Stimulated activated CD8-positive, alpha-beta memory T cell treated with anti-CD3 and anti-CD28 coated beads, Interleukin-4, amount 100 ng/mL, for 24 hours (primary cell): ENCODE data around the gene PFN1.
"Not testable (repeated sequence)": the region's sequence is repeated elsewhere in the genome, so short reads cannot be mapped to it uniquely, and the experiment has no call there.

Experiments
- DNase-seq: peaks from one replicate; pipeline ENCODE4 v3.0.0-alpha.2; 2020; ENCODE audit warnings: low read depth

PFN1 gene

DNA sequence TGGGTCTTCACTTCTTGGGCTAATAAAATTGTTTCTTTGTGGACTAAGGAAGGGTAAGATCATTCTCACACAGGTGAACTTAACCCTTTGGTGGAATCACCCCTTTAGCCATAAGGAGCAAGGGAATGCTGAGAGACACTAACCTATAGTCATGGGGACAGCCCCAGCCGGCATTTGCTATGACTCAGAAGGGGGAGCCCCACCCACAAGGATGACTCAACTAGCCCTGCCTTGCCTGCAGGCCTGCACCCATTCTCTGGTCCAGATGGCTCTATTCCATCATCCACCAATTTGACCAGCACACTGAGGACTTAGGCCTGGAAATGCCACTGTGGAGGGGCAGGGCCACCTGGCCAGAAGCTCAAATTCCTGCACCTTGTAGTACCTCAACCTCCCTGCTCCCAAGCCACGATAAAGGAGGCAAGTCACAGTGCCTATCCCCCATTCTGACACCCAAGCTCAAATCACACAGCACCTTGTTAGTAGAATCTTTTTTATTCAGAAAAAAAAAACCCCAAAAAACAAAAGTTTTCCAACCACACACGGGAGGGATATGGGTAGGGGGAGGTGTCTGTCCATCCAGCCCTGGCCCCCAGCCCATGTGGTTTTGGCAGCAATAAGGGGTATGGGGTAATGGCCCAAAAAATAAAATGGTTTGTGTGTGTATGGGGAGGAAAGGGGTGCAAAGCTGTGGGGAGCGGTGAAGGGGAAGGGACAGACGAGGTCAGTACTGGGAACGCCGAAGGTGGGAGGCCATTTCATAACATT, 3.0 kb downstream of the PFN1 start:
- peak; percentile 76 for DNase-seq

DNA sequence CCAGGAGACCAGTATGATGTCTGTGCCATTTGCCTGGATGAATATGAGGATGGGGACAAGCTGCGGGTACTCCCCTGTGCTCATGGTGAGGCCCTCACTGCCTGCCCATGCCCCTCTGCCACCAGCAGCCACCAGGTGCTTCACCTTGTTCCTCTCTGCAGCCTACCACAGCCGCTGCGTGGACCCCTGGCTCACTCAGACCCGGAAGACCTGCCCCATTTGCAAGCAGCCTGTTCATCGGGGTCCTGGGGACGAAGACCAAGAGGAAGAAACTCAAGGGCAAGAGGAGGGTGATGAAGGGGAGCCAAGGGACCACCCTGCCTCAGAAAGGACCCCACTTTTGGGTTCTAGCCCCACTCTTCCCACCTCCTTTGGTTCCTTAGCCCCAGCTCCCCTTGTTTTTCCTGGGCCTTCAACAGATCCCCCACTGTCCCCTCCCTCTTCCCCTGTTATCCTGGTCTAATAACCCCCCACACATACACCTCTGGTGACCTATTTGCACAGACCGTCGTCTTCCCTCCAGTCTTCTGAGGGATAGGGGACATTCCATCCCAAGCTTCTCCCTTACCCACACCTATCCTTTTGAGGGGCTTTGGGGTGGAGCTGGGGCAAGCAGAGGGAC, 3.7 kb downstream of the PFN1 start:
- no peak for DNase-seq

DNA sequence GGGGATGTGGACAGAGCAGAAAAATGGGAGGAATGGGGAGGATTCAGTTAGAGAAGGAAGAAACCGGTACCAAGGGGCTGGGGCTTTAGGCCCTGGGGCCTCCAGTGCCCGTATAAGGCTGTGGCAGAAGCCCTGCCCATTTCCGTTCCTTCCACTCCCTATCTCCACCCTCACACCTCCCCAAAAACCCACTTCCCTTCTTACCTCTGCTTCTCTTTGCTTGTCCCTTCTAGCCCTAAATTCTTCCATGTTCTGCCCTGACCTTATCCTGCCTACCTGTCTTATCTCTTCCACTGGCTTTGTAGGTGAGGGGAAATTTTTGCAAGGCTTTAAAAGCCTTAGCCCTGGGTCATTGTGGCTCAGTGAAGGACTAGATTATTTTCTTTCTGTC, 4.2 kb downstream of the PFN1 start:
- DNase-seq, result no peak

DNA sequence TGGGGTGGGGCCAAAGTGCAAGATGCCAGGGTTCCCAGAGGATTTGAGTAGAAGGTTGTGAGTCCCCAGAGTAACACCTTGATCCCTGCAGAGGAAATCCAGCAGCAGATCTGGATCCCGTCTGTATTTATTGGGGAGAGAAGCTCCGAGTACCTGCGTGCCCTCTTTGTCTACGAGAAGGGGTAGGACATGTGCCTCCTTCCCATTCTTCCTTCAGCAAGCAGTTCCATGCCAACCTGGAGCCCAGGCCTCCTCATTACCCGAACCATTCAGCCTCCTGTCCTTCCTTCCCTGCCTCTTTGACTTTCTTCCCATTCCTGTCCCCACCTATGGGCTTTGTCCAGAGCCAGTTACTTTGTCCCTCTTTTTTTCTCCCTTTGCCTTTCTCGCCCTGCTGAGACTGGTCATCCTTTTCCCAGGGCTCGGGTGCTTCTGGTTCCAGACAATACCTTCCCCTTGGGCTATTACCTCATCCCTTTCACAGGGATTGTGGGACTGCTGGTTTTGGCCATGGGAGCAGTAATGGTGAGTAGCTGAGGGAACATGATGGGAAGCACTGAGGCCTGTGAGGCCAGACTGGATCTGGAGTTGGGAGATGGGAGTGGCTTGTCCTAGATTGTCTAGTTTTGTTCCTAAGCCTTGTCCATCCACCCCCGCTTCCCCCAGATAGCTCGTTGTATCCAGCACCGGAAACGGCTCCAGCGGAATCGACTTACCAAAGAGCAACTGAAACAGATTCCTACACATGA, 5.4 kb downstream of the PFN1 start:
- DNase-seq, result no peak

DNA sequence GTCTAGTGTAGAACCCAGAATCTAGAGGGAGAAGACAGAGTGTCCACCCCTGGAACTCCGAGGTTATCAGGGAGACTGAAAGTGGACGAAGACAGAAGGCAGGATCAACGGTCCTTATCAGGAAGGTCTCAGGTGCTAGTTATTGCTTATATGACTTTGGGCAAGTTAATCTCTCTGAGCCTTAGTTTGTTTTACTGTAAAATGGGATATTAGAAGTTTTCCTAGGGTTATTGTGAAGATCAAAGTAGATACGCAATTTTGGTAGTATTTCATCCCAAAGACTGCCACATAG, 7.1 kb downstream of the PFN1 start:
- no peak for DNase-seq

DNA sequence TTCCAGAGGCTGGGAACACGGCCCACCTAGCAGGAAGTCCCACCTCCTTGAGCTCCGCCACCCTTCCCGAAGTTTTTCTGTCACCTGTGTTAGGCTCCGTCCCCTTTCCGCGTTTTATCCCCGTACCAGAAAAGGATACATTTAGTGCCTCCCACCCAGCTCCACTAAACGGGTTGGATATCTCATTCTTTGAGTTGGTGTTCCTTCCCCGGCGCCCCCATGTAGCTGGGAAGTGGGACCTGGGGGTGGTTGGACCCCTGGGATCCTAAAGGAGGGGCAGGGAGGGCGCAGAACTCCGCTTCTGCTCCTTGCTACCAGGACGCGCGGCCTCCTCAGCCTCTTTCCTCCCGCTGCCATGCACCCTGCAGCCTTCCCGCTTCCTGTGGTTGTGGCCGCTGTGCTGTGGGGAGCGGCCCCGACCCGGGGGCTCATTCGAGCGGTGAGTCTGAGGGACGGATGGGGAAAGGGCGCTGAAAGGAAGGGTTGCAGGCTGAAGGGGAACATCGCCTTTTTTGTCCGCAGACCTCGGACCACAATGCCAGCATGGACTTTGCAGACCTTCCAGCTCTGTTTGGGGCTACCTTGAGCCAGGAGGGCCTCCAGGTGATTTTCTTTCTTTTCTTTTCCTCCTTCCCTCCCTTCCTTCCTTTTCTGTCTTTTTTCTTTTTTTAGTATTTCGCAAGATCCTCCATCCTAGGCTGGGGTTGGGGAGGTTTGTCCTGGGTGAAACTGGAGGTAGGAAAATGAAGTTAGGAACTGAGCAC, 7.6 kb downstream of the PFN1 start:
- DNase-seq, result no peak

DNA sequence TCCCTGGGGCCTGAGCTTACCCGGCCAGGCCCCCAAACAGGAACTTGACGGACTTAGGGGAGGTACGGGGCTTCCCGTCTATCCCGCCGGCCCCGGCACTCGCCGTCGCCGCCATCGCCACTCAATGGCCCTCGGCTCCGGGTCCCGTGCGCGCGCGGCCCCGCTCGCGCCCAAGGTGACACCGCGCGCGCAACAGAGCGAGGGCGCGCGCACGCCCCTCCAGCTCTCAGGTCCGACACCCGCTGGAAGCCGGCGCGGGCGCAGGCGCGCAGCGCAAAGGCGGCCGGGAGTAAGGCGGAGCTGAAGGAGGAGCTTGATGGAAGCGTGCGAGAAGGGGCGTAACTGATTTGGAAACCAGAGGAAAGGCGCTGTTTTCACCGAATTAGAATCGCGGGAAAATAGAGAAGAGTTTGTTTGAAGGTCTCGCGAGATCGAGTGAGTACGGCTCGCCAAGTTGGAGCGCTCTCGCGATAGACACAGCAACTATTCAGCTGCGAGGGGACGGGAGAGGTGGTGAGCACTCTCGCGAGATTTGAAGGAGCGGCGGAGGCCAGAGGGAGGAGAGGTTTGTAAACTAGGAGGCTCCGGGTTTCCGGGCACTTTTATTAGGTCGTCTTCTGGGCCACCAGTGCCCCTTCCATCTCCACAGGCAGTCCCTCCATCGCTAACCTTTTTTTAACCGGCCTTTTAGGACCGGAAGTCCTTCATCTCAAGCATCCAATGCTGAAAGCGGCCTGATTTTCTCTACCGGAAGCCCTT, 8.4 kb downstream of the PFN1 start, which contains the start of the genes RNF167 and SLC25A11:
Gene RNF167 (plus strand): TSS at position 473 of the 759 bp plus-strand sequence. CDS start 642 bp downstream, outside the sequence.
Gene SLC25A11 (minus strand): TSS at position 251 of the 759 bp plus-strand sequence. CDS start 136 bp downstream, at position 115.
- peak; percentile 91 for DNase-seq

DNA sequence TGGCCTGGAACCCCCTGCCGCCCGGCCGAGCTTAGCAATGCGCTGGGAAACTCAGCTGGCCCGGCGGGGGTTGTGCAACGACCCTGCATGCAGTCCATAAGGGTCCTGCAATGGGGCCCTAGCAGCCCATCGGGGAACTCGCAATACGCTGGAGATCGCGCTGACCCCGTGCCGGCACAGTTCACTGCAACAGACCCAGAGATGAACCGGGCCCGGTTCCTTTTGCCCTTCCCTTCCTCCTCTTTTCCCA, 8.9 kb downstream of the PFN1 start:
- DNase-seq, result no peak

DNA sequence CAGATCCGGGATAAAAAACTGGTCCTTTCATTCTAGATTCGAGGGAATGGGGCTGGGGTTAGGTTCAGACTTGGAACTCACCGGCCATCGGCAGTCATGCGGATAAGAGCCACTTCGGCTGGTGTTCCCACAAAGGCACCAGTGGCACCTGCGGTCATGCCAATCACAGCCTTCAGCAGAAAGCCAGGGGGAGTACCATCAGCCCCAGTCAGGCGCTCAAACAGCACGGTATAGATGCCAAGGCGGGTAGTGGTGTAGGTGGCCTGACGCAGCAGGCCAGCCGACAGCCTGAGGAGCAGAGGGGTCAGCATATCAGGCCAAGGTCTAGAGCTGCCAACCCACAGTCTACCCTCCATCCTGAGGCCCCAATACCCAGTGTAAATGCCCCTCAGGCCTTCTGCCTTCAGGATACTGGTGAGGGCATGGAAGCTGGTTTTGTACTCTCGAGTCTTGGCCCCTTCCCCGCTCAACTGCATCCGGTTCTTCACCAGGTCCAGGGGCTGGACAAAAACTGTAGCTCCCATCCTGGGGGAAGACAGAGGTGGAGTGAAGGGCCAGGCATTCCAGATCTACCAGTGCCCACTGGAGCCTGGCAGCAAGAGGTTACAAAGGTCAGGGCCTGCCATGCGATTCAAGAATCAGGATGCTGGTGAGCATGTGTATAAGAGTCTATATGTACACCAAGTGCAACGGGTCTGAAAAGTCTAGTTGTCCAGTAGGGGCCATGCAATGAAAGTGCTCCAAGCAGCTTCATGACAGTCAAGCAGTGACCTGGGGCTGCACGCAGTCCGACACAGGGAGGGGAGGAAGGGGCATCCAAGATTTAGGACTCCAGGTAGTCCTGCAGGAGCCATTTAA, 9.4 kb downstream of the PFN1 start:
- DNase-seq, result no peak

DNA sequence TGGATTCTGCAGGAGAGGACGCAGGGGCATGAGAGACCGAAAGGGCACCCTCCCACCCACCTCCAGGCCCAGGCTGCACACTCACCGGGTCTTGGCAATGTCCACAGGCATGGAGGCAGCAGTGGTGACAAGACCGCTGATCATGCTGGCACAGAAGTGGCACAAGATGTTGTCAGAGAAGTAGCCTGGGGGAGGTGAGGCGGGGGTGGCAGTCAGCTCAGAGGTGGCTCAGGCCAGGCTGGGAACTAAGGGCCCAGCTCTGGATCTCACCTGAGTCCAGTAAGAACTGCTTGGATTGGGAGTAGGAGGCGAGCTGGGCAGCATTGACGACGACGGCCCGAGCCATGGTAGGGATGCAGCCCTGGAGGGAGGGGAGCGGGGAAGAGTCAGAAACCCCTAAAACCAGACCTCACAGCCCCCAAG, 10.2 kb downstream of the PFN1 start:
- no peak for DNase-seq

DNA sequence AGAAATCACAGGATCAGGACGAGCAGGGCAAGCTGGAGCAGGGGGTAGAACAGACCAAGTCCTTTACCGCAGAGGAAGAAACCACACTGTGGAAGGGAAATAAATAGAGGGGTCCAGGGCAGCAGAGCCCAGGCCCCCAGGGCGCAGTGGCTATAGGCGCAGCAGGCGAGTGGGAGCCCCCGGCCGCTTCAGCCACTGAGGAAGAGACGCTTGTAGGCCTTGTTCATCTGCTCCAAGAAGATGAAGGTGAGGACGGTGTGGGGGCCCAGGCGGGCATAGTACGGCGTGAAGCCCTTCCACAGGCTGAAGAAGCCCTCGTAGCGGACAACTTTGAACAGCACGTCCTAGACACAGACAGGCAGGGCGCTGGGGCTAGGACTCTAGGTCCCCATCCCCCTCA, 10.8 kb downstream of the PFN1 start:
- no peak for DNase-seq

DNA sequence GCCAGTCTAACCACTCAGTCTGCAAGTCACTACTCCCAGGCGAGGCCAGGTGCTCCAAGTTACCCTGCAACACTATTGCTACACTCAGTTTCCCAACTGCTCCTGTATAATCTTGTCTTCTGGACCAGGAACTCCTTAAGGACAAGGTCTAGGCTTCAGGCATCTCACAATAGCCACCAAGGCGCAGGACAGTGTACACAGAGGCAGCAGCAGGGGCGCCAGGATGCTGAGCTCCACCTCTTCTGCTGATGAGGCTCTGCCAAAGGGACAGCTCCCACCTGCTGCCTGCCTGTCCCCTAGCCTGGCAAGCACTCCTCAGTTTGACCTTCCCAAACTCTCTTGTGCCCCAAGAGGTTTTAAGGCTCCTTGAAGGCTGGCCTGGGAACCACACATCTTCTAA, 11.9 kb downstream of the PFN1 start:
- no peak for DNase-seq

DNA sequence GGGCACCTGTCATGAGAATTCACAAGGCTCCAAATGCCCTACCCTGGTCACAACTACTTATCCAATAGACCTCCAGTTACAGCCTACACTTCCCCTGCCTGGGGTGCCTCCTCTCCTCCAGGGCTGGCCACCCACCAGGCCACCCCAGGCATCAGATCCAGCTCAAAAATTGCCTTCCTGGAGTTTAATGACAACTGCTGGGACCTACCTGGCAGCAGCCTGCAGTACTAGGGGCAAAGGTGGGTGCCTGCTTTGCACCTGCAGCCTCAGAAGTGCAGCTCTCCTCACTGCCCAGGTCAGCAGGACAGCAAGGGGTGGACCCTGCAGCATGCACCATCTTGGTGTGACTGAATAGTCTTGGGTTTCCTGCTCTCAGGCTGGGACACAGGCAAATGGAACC, 12.7 kb downstream of the PFN1 start:
- DNase-seq, result no peak

DNA sequence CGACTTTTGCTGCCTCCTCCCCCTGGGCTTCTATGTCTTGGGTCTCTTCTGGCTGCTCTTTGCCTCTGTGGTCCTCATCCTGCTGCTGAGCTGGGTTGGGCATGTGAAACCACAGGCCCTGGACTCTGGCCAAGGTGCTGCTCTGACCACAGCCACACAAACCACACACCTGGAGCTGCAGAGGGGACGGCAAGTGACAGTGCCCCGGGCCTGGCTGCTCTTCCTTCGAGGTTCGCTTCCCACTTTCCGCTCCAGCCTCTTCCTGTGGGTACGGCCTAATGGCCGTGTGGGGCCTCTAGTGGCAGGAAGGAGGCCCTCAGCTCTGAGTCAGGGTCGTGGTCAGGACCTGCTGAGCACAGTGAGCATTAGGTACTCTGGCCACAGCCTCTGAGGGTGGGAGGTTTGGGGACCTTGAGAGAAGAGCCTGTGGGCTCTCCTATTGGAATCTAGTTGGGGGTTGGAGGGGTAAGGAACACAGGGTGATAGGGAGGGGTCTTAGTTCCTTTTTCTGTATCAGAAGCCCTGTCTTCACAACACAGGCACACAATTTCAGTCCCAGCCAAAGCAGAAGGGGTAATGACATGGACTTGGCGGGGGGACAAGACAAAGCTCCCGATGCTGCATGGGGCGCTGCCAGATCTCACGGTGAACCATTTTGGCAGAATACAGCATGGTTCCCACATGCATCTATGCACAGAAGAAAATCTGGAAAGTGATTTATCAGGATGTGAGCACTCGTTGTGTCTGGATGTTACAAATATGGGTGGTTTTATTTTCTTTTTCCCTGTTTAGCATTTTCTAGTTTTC, 14.0 kb downstream of the PFN1 start:
- DNase-seq, result no peak

DNA sequence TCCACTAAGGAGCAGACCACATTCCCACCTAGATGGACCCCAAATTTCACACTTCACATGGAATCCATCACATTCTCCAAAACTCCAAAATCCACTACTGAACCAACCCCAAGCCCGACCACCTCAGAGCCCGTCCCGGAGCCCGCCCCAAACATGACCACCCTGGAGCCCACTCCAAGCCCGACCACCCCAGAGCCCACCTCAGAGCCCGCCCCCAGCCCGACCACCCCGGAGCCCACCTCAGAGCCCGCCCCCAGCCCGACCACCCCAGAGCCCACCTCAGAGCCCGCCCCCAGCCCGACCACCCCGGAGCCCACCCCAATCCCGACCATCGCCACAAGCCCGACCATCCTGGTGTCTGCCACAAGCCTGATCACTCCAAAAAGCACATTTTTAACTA, 14.7 kb downstream of the PFN1 start:
- DNase-seq, result no peak

DNA sequence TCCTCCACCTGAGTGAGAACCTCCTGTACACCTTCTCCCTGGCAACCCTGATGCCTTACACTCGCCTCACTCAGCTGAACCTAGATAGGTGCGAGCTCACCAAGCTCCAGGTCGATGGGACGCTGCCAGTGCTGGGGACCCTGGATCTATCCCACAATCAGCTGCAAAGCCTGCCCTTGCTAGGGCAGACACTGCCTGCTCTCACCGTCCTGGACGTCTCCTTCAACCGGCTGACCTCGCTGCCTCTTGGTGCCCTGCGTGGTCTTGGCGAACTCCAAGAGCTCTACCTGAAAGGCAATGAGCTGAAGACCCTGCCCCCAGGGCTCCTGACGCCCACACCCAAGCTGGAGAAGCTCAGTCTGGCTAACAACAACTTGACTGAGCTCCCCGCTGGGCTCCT, 15.6 kb downstream of the PFN1 start:
- no peak for DNase-seq

DNA sequence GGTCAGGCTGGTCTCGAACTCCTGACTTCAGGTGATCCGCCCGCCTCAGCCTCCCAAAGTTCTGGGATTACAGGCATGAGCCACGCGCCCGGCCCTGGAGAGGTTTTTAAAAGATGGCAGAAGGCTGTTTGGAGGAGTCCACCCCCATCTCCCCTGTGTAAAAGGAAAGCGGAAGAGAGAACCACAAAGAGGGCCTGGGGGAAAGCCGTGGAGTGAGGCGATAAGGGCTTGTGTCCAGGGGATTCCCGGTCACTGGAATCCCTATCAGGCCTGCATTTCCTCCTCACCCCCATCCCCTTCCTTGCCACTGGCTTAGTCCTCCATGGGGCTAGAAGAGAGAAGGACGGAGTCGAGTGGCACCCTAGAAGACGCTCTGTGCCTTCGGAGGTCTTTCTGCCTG, 16.4 kb downstream of the PFN1 start, which contains the start of gene GP1BA:
Gene GP1BA (plus strand): TSS at position 315 of the 400 bp plus-strand sequence. CDS start 328 bp downstream, outside the sequence.
- no peak for DNase-seq

DNA sequence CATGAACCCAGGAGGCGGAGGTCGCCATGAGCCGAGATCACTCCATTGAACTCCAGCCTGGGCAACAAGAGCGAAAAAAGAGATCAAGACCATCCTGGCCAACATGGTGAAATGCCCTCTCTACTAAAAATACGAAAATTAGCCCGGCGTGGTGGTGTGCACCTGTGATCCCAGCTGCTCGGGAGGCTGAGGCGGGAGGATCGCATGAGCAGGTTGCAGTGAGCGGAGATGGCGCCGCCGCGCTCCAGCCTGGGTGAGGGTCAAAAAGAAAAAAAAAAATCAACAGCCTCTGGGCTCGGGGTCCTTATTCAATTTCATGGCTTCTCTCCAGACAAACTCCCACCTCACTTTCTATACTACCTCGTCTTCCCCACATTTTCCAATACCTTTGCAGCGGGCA, 19.4 kb downstream of the PFN1 start:
- DNase-seq, result no peak

DNA sequence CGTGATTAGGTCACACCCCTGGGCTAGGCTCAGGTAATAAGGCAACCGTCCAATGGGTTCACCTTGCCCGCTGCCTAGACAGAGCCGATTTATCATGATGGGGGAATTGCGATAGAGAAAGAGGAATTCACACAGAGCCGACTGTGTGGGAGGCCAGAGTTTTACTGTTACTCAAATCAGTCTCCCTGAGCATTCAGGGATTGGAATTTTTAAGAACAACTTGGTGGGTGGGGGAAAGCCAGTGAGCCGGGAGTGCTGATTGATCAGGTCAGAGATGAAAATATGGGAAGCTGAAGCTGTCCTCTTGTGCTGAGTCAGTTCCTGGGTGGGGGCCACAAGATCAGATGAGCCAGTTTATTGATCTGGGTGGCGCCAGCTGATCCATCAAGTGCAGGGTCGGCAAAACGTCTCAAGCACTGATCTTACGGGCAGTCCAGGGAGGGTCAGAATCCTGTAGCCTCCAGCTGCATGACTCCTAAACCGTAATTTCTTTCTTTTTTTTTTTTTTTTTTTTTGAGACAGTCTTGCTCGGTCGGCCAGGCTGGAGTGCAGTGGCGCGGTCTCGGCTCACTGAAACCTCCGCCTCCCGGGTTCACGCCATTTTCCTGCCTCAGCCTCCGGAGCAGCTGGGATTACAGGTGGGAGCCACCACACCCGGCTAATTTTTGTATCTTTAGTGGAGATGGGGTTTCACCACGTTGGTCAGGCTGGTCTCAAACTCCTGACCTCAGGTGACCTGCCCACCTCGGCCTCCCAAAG, 21.6 kb downstream of the PFN1 start:
- not testable (repeated sequence) for DNase-seq
